ENCODE data around the gene GNB3.

DNA sequence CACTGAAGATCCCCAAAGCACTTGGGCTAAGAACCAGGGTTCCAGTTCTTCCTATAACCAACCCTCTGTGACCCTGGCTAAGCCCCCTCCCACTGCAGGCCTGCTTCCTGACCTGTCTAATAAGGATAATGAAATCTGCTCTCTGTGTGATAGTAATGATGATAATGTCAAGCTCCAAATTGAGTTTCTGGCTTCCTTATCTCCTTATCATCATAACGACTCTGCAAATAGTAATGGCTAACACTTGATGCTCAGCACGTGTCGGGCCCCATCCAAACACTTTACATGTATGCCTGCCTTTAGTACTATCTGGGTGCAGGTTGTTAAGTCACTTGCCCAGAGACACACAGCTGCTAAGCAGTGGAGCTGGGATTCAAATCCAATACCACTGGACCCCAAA, 24.1 kb upstream of the GNB3 start:
- TF ChIP-seq EZH2 (IDR thresholded peaks at IDR 0.05; ENCODE audit: borderline replicate concordance, low read length): no peak
- TF ChIP-seq, protein P1, sequence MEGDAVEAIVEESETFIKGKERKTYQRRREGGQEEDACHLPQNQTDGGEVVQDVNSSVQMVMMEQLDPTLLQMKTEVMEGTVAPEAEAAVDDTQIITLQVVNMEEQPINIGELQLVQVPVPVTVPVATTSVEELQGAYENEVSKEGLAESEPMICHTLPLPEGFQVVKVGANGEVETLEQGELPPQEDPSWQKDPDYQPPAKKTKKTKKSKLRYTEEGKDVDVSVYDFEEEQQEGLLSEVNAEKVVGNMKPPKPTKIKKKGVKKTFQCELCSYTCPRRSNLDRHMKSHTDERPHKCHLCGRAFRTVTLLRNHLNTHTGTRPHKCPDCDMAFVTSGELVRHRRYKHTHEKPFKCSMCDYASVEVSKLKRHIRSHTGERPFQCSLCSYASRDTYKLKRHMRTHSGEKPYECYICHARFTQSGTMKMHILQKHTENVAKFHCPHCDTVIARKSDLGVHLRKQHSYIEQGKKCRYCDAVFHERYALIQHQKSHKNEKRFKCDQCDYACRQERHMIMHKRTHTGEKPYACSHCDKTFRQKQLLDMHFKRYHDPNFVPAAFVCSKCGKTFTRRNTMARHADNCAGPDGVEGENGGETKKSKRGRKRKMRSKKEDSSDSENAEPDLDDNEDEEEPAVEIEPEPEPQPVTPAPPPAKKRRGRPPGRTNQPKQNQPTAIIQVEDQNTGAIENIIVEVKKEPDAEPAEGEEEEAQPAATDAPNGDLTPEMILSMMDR (conservative IDR thresholded peaks at IDR 0.05 in 1 of 2, IDR thresholded peaks at IDR 0.05 in 1 of 2; ENCODE audit: extremely low read depth in 1 of 2, insufficient read depth in 1 of 2, low read depth in 1 of 2, low read length in 2 of 2): no peak

All from mammary epithelial cell (primary cell).